ENCODE measurements around the gene ATP6V1B1.
"Not testable (repeated sequence)": the region's sequence is repeated elsewhere in the genome, so short reads cannot be mapped to it uniquely, and the experiment has no call there.

The ATP6V1B1 gene

DNA sequence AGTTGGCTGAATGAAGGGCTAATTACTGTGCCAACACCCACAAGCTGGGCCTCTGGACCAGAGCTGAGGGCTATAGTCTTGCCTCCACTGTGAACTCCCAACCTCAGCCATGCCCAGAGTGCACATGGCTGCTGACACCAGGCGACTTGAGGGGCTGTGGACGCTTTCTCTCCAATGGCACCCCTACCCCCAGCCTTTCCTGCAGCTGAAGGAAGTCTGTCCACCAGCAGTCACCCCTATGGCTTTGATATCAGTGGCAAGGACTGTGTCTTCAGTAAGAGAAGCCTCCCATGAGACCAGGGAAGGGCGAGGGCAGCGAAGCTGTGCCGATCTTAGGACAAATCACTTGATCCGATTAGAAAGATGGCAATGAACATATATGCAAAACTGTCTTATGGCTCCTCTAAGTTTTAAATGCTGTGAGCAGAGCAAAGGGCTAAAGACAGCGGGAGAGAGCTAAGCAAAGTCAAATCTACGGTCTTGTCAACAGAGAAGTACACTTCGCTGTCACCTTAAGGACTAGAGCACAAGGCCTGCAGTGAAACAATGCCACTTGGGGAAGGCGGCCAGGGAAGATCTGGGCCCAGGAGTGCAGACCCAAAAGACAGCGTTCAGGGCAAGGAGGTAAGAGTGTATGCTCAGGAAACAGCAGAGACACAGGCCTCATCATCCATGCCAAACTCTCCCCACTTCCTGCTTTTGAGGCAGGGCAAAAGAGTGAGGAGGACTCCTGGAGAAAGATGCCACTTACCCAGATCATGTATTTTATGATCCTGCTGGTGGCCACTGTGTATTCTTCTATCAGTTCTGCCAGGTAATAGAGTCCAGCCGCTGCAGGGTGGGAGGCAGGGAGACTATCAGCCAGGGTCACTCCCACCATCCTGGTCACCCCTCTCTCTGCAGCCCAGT lies 57.5 kb downstream of the ATP6V1B1 start:
- no peak for DNase-seq

DNA sequence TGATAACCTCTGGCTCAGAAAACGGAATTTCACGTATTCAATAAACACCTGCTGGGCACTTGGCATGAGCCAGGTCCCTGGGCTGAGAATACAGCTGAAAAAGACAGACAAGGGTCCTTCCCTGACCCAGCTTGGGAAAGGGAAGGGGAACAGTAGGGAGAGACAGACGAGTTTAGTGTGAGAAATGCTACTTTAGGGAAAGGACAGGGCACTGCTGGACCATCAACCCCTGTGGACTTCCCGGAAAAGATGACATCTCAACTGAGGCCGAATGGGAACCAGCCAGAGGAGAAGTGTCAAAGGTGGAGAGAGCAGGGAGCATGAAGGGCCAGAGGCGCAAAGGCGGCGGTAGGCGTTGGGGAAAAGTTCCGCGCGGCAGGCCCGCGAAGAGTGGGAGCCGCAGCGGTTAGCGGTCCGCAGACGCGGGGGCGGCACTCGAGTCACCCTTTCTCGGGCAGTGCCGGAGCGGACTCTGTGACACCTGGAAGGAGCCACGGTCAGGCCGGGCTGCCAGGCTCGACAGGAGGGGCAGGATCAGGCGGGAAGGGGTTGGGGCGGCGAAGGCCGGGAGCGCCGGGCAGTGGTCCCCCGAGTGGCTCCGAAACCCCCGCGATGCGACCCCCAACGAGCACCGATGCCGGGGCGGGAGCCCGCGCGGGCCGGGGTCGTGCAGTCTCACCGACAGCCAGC lies 58.5 kb downstream of the ATP6V1B1 start:
- DNase-seq: peak; percentile 31

DNA sequence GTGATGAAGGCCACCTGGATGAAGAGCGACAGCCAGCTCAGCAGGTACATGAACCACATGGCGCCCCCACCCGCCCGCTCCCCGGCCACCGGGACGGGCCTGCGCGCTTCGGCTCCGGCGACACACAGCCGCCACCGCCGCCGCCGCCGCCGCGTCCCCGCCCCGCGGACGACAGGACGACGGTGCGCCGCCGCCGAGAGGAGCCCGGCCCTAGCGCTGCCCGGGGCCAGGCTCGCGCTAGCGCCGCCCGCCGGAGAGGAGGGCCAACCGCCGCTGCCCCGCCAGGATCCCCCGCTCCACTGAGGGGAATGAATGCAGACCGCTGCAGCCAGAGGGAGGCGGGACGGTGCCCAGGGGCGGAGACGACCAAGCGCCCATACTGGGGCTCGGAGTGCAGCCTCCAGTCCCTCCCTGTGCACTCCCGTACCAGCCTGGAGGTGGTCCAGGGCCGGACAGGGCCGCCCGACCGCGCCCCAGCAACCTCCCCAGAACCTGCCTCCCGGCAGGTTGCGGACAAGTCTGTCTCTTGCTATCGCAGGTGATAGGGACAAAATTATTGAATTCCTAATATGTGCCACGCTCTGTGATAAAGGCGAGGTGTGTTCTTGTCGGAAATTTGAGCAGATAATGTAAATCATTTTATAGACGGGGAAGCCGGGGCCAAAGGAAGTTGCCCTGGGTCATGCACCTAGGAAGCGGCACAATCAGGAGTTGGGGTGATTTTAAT lies 59.2 kb downstream of the ATP6V1B1 start, which contains the start of gene TEX261:
Gene TEX261, minus strand, starts transcription at position 175 of the 727 bp plus-strand sequence. Its CDS starts 116 bp downstream, at position 59.
- DNase-seq: peak; percentile 94

- peak; percentile 67 for DNase-seq
These were observed 59.7 kb downstream of the ATP6V1B1 start for GRCh38 chr2:70995426-70995729.

GRCh38 chr2:70998885-70999284 lies 63.2 kb downstream of the ATP6V1B1 start:
- DNase-seq: not testable (repeated sequence)

GRCh38 chr2:70999362-70999761 lies 63.7 kb downstream of the ATP6V1B1 start:
- no peak for DNase-seq

DNA sequence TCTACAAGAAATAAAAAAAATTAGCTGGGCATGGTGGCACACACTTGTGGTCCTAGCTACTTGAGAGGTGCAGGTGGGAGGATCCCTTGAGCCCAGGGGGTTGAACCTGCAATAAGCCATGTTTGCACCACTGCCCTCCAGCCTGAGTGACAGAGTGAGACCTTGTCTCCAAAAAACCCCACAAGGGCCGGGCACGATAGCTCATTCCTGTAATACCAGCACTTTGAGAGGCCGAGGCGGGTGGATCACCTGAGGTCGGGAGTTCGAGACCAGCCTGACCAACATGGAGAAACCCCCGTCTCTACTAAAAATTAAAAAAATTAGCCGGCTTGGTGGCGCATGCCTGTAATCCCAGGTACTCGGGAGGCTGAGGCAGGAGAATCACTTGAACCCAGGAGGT lies 64.2 kb downstream of the ATP6V1B1 start:
- not testable (repeated sequence) for DNase-seq

- DNase-seq: peak; percentile 90
These were observed 65.3 kb downstream of the ATP6V1B1 start for GRCh38 chr2:71000780-71001591.

DNA sequence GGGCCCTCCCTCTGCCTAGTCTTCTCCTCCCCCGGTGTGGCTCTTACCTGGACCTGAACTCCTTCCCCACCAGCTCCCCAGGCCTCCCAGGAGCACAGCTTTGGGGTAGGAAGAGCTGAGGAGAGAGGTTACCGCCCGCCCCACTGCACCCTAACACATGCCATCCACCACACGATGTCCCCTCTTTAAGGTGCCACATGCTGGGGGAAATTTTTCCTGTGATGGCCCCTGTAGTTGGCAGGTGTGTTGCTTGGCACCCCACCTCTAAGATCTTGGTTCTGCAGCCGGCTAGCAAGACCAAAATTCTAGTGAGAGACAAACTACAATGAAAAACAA lies 65.9 kb downstream of the ATP6V1B1 start:
- DNase-seq: no peak

- DNase-seq: no peak
These were observed 66.4 kb downstream of the ATP6V1B1 start for GRCh38 chr2:71001981-71002570.

GRCh38 chr2:71003396-71003795 lies 67.7 kb downstream of the ATP6V1B1 start:
- no peak for DNase-seq

- DNase-seq: no peak
These were observed 68.5 kb downstream of the ATP6V1B1 start for GRCh38 chr2:71003966-71004755.

DNA sequence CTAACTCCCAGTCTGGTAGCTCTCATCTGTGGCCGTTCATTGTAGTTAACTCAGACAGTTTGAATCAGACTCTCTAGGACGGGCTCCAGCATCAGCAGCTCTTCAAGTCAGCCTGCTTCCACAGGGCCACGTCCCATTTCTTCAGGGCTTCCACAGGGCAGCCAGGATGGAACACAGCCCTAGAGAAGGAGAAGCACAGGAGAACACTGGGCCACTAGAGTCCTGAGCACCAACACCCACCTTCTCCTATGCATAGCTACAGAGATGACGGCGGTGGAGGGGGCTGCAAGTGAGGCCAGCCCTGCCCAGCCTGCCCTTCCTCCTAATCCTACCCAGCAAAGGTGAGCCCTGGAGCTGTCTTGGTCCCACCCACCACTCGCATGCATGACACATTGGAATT lies 69.2 kb downstream of the ATP6V1B1 start:
- DNase-seq: no peak

DNA sequence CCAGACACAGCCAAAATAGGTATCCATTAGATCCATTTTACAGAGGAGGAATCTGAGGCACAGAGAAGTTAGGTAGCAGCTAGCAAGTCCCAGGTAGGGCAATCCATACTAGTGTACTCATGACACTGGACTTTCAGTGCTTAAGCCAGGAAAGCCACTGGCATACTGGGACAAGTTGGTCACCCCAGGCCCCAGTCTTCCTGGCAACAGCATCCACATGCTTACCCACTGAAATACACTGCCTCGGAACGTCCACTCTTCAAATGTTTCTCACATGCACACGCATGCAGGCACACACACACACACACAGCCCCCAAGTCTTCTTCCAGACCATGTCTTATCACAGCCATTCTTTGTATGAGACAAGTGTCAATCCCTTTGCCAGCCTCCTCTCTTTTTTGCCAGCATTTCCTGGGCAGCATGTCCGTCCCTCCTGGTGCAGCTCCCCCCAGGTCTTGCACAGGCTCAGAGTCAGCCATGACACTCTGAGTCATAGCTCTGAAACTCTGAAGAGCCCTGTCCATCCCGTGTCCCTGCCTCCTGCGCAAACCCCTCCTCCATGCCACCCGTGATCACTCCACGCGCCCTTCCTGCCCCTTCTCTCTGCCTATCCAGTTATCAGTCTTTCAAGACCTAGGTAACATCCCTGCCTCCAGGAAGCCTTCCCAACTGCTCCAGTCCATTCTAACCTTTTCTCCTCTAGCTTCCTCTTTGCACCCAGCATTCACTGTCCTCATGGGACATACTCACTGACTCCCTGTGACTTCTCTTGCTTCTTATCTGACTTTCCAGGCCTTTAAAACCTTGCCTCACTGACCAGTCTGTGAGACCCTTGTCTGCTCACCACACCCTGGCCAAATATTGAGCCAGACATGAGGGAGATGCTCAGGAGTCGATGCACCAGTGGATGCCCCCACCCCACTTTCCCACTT lies 69.8 kb downstream of the ATP6V1B1 start:
- no peak for DNase-seq

- peak; percentile 19 for DNase-seq
These were observed 70.6 kb downstream of the ATP6V1B1 start for GRCh38 chr2:71006323-71006722.

DNA sequence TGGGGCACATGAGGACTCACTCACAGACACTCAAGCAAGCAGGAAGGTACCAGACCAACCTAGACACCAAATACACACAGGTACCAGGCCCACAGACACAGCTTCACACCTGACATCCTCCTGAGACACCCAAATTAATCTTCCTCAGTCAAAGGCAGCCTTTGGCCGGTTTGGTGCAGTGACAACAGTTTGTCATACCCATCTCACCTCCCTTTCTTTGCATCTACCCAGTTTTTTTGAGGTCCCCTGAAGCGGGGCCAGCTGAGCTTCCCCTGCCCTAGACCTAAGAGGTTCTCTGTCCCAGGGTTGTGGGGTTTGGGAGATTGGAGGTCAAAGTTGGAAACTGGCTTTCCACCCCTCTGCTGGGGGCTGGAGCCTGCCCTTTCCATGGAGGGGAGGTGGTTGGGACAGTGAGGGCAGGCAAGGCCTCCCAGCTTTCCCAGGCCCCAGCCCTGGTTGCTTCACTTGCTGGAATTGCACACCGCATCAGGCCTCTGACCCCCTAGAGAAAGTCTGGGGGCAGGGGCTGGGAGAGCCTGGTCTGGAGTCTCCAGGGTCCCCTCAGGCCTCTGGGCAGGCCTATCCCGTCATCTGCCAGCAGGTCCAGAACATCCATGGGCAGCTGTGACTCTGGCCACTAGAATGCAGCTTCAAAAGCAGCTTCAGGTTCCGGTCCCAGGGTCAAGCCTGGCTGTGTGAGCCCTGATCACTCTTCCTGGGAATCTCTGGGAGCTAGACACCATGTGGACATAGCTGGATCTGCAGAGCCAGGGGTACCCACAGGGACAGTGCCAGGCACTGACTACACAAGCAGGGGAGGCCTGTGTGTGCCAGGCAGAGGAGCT lies 71.5 kb downstream of the ATP6V1B1 start:
- DNase-seq: no peak

DNA sequence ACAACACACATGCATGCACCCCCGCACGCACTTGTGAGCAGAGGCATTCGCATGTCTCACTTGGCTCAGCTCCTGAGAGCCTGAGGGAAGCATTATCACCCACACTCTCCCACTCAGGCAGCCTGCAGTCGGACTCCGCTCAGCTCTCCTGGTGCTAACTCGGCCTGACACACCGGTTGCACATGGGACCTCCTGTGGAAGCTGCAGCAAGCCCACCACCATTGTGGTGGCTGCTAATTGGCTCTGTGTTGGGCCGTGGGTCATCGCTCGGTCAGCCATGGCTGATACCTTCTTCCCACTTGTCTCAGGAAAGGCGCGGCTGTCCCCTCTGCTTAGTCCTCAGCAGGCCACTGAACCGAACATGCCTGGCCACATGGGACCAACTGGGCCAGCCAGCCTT lies 72.6 kb downstream of the ATP6V1B1 start:
- no peak for DNase-seq

DNA sequence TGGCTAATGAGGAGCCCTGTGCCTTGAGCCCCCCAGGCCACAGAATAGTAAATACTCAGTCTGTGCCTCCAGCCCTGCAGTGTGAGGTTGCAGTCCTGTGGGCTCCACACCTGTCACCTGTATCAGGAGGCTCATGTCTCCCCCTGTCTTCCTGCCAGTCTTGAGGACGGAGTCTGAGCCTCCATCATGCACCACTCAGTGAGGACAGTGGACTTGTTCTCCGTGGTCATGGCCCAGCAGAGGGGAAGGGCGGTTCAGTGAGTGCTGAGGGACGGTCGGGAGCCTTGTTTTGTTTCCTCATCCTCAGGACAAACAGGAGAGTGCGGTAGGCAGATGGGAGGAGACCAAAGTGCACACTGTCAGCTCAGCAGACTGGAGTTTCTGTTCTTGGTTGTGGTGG lies 76.1 kb downstream of the ATP6V1B1 start:
- not testable (repeated sequence) for DNase-seq
